ENCODE measurements around the gene DBX2.
A peak's percentile ranks its signal among the peaks of the same experiment; 100 is the strongest.

DBX2 gene

GRCh38 chr12:44979918-44980317 is 71.0 kb downstream of the DBX2 start:
- ChIA-PET CTCF (no interaction called here), POLR2A (ENCODE audit: low non-redundant PET) (no interaction called here)
- no peak for DNase-seq (ENCODE audit: low spot score)
- H3K27ac ChIP-seq, result no peak overlapping the region
- TF ChIP-seq CTCF (conservative IDR thresholded peaks at IDR 0.05; ENCODE audit: low read depth), result no peak

- DNase-seq (ENCODE audit: low spot score), result no peak
- ChIA-PET POLR2A (ENCODE audit: low non-redundant PET) (no interaction called here), CTCF (interaction anchor here (0.6 kb wide), 1 partner anchor 1228 kb away, joined by 4 read pairs; no protein-coding TSS in a partner anchor)
- H3K27ac ChIP-seq, result no peak overlapping the region
- no peak for TF ChIP-seq CTCF (conservative IDR thresholded peaks at IDR 0.05; ENCODE audit: low read depth)
These were observed 74.7 kb downstream of the DBX2 start for GRCh38 chr12:44976246-44976645.

GRCh38 chr12:44972746-44973421 is 78.0 kb downstream of the DBX2 start:
- CTCF ChIA-PET, result interaction anchor here (0.6 to 1.5 kb wide), 6 partner anchors 8 to 514 kb away, joined by 3 to 7 read pairs (median 4); no protein-coding TSS in a partner anchor
- POLR2A ChIA-PET (ENCODE audit: low non-redundant PET), result no interaction called here
- peak; percentile 53 for TF ChIP-seq CTCF (conservative IDR thresholded peaks at IDR 0.05; ENCODE audit: low read depth)
- DNase-seq (ENCODE audit: low spot score), result peak; percentile 19
- no peak overlapping the region for H3K27ac ChIP-seq

- ChIA-PET POLR2A (ENCODE audit: low non-redundant PET) (no interaction called here), CTCF (no interaction called here)
- no peak overlapping the region for H3K27ac ChIP-seq
- DNase-seq (ENCODE audit: low spot score), result no peak
- no peak for TF ChIP-seq CTCF (conservative IDR thresholded peaks at IDR 0.05; ENCODE audit: low read depth)
These were observed 81.9 kb downstream of the DBX2 start for GRCh38 chr12:44968965-44969364.
